Thyroid gland (tissue), 4 donors: ENCODE results near the gene PITPNM2. TPM values are rescaled to one million over a fixed set of nuclear protein-coding genes. Genes with fewer than 3 reads are reported as not detected.

Experiments
- DNase-seq, 2 donors: peaks; one replicate each; pipeline ENCODE4 v3.0.0-alpha.2; 2019
- H3K27ac ChIP-seq, 3 donors: fragments of 200-600 bp; sonication (generic); 1 replicate in 2 of 3; 2 replicates in 1 of 3; pipeline ENCODE4 v1.5.1; 2016 to 2019; ENCODE audit warnings: mild to moderate bottlenecking in 1 of 3, moderate library complexity in 1 of 3
- H3K27me3 ChIP-seq: fragments of 200-600 bp; sonication (generic); one replicate; pipeline ENCODE4 v1.5.1; 2019
- H3K36me3 ChIP-seq, 2 donors: fragments of 200-600 bp; sonication (generic); one replicate each; pipeline ENCODE4 v1.5.1; 2016 to 2019
- H3K4me1 ChIP-seq, 2 donors: fragments of 200-600 bp; sonication (generic); one replicate each; pipeline ENCODE4 v1.5.1; 2017 to 2019
- H3K4me3 ChIP-seq, 3 donors: fragments of 200-600 bp; sonication (generic); replicated peaks in 1 of 3; 1 replicate in 2 of 3; 2 replicates in 1 of 3; pipeline ENCODE4 v1.5.1; 2016; ENCODE audit warnings: mild to moderate bottlenecking in 1 of 3
- H3K9me3 ChIP-seq: fragments of 200-600 bp; sonication (generic); one replicate; pipeline ENCODE4 v1.5.1; 2017
- POLR2A ChIP-seq, 2 donors: fragments of 450-650 bp; IDR thresholded peaks; one replicate each; pipeline ENCODE4 v1.6.1; 2017; ENCODE audit warnings: antibody characterized with exemption in 2 of 2, mild to moderate bottlenecking in 2 of 2, moderate library complexity in 1 of 2
- WGBS, 2 donors: methylation state at CpG; one replicate each; pipeline ENCODE4 v1.1.5; 2017; 5-methylcytosine and 5-hydroxymethylcytosine counted together
- intact Hi-C: fragments of 100-400 bp; cut with DNase I; formaldehyde crosslinking; loops from one replicate; pipeline ENCODE4 v1.15.1; 2023
- total RNA-seq, 4 donors: library from RNA; depleted of rRNA; stranded (reverse); fragments of >200 nt; gene quantifications; one replicate each; pipeline ENCODE4 v1.2.3, GENCODE V29; 2016
- TF ChIP-seq, protein P1 (sequence below), 6 experiments: fragments of 200-600 bp in 3 of 6; fragments of 450-650 bp in 3 of 6; sonication (generic) in 3 of 6; IDR thresholded peaks; one replicate each; pipeline ENCODE4 v1.5.1; 2016 to 2019; ENCODE audit warnings: antibody characterized with exemption in 6 of 6, mild to moderate bottlenecking in 2 of 6, inconsistent platforms in 1 of 6, moderate library complexity in 1 of 6

The PITPNM2 gene
- total RNA-seq, 4 donors from 2014 or later: 4.1 to 22.4 (median 9.3) TPM

DNA sequence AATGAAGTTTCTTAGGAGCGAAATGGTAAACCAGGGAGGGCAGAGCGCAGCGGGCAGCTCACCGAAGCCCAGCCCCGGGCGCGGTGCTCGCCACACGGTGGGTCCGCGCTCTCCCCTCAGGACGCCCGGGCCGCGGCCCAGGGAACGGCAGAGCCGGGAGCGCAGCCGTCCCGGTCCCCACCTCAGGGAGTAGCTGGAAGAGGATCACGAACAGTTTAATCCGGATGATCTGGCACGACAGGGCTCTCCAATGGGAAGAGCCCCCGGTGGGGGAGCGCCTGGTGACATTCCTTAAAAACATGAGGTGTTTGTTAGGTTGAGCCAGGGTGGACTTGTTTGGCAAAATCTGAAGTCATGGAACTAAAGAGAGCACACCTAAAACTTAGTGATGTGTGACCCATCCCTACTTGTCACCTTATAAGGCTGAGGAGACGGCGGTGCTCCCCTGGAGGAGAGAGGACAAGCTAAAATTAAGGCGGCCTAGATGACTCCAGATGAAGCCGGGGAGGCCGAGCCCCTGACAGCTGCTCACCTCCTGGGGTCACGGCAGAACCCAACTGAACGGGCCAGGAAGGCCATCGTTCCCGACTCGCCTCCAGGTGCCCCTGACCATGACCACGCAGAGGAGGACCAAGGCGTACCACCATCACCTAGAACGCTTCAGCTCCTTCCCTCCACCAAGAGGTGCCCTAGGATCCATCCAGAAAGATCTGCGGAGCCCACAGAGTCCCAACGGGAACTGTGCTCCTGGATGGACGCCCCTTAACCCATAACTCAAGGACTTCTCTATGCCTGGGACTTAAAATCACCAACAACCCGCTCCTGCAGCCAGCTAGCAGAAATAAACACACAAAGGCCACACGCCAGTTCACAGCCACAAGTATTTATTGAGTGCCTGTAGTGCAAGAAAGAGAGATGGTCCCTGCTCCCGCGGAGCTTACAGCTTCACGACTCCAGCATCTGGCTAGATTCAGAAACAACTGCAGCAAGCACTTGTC lies 866 bp upstream of the PITPNM2 start:
- no peaks in the 10 kb centered on the region for H3K9me3 ChIP-seq
- TF ChIP-seq, protein P1, sequence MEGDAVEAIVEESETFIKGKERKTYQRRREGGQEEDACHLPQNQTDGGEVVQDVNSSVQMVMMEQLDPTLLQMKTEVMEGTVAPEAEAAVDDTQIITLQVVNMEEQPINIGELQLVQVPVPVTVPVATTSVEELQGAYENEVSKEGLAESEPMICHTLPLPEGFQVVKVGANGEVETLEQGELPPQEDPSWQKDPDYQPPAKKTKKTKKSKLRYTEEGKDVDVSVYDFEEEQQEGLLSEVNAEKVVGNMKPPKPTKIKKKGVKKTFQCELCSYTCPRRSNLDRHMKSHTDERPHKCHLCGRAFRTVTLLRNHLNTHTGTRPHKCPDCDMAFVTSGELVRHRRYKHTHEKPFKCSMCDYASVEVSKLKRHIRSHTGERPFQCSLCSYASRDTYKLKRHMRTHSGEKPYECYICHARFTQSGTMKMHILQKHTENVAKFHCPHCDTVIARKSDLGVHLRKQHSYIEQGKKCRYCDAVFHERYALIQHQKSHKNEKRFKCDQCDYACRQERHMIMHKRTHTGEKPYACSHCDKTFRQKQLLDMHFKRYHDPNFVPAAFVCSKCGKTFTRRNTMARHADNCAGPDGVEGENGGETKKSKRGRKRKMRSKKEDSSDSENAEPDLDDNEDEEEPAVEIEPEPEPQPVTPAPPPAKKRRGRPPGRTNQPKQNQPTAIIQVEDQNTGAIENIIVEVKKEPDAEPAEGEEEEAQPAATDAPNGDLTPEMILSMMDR (IDR thresholded peaks at IDR 0.05): peak in 1 of 6 experiments; percentile 12
- TF ChIP-seq POLR2A (IDR thresholded peaks at IDR 0.05): peak in 1 of 2 donors; percentile 27
- peak overlapping the region; percentile 59 to 91 (median 75) for H3K27ac ChIP-seq
- DNase-seq: peak; percentile 72 to 76
- no peaks in the 10 kb centered on the region for H3K27me3 ChIP-seq
- peaks cover 18 to 20% of the 10 kb centered on the region in 2 donors for H3K4me1 ChIP-seq
- no peaks in the 10 kb centered on the region for H3K36me3 ChIP-seq
- peak overlapping the region; percentile 53 to 78 (median 58) for H3K4me3 ChIP-seq
- intact Hi-C loops: loop anchor here (10.0 kb wide), 1 partner anchor 107 kb away; no protein-coding TSS in a partner anchor
- WGBS, 2 donors: 16 to 36% methylated on average over 20 to 26 of the region's 46 CpGs

DNA sequence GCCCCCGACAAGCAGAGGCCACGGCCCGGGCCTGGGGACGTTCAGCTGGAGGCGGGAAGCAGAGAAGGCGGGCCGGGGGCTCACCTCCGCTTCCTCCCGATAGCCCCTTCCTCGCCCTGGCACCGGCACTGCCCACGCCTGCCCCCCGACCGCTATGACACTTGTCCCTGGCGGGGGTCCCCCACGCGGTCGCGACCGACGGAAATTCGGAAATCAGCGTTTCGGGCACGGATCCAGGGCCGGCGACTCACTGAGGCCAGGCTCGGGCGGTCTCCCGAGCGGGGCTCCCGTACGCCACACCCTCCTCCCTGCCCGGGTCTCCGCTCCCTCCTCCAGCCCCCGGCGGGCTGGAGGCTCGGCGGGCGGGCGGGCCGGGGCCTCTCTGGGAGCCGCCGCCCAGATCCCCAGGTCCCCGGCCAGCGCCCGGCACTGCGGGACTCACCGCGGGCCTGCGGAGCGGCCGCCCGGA lies 581 bp downstream of the PITPNM2 start:
- Histone ChIP-seq H3K4me3 (peak overlapping the region in 2 of 3 donors; percentile 39 to 56), H3K27me3 (no peaks in the 10 kb centered on the region), H3K9me3 (no peaks in the 10 kb centered on the region), H3K27ac (peak overlapping the region; percentile 14 to 83 (median 44)), H3K36me3 (no peaks in the 10 kb centered on the region), H3K4me1 (peaks cover 18 to 20% of the 10 kb centered on the region in 2 donors)
- DNase-seq: peak; percentile 32 to 44
- intact Hi-C loops: loop anchor here (10.0 kb wide), 1 partner anchor 106 kb away; no protein-coding TSS in a partner anchor
- WGBS, 2 donors: 8 to 11% methylated on average over 4 to 6 of the region's 54 CpGs
- no peak for TF ChIP-seq POLR2A (IDR thresholded peaks at IDR 0.05)
- TF ChIP-seq, protein P1 (IDR thresholded peaks at IDR 0.05): no peak

DNA sequence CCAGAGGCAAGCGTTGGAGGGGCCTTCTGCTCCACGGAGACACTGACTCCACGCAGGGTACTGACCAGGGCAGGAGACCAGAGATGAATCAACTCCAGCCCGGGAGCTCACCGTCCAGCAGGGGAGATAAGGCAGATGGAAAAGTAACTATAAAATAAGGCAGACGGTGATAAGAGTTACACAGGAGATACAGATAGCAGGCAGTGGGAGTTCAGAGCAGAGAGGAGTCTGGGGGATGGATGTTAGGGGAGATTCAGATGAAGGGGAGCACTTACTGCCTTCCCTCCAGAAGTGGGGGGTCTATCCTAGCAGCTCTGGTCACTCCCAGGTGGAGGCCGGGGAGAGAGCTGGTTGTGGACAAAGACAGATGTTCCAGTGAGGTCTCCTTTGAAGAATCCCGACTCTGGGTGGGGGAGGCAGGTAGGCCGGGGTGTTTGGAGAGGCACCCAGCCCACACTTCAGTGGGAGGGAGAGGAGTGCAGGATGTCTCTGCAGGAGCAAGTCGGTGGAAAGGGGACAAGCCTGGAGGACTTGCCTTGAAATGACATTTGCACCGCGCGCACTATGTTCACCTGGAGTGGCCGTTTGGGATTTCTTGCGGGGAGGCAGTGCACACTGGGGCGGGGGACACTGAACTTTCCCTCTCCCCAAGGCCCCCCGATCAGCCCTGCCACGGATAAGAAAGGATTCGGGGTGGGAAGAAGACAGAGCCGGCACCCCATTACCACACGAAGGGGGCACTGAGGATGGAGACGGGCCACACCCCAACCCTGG lies 1.2 kb downstream of the PITPNM2 start:
- TF ChIP-seq POLR2A (IDR thresholded peaks at IDR 0.05): no peak
- TF ChIP-seq, protein P1 (IDR thresholded peaks at IDR 0.05): no peak
- Histone ChIP-seq H3K36me3 (no peaks in the 10 kb centered on the region), H3K27me3 (no peaks in the 10 kb centered on the region), H3K9me3 (no peaks in the 10 kb centered on the region), H3K4me1 (peaks cover 18 to 20% of the 10 kb centered on the region in 2 donors), H3K27ac (peak overlapping the region; percentile 14 to 83 (median 44)), H3K4me3 (peak overlapping the region in 2 of 3 donors; percentile 39 to 56)
- 50 to 56% methylated on average over 22 of the region's 22 CpGs for WGBS, 2 donors
- peak; percentile 20 to 23 for DNase-seq
- intact Hi-C loops: loop anchor here (10.0 kb wide), 1 partner anchor 105 kb away; no protein-coding TSS in a partner anchor

DNA sequence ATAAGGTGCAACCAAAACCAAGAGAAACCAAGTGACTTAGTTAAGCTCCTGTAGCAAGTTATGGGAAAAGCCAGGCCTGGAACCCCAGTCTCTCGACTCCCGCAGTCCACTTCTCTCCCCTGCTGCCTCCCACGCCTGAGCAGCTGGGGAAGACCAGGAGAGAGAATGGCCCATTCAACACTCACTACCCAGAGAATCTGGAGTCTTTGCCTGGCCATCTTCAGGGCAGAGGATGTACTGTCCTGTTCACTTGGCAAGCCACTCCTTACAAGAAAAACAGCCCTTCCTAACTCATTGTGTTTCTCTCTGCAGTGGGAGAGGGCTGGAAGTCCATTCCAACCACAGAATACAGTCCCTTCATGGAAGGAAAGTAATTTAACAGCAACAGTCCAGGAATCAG lies 1.8 kb downstream of the PITPNM2 start:
- H3K27ac ChIP-seq: peak overlapping the region in 2 of 3 donors; percentile 44
- DNase-seq: no peak
- H3K27me3 ChIP-seq: no peaks in the 10 kb centered on the region
- H3K9me3 ChIP-seq: no peaks in the 10 kb centered on the region
- no peak overlapping the region for H3K4me3 ChIP-seq
- H3K4me1 ChIP-seq: peaks cover 18 to 21% of the 10 kb centered on the region in 2 donors
- no peaks in the 10 kb centered on the region for H3K36me3 ChIP-seq
- 80 to 97% methylated on average over 2 to 3 of the region's 3 CpGs for WGBS, 2 donors
- TF ChIP-seq POLR2A (IDR thresholded peaks at IDR 0.05): no peak
- TF ChIP-seq, protein P1 (IDR thresholded peaks at IDR 0.05): no peak
- intact Hi-C loops: no loop called here
